Neural crest cell (in vitro differentiated cells): ENCODE measurements around the gene HBA1. TPM values are rescaled to one million over a fixed set of nuclear protein-coding genes. Genes with fewer than 3 reads are reported as not detected.
"Not testable (repeated sequence)": the region's sequence is repeated elsewhere in the genome, so short reads cannot be mapped to it uniquely, and the experiment has no call there.

Experiments used
- DNase-seq: peaks from one replicate; pipeline ENCODE4 v3.0.0; 2021; ENCODE audit warnings: low read depth, mixed read lengths, low spot score
- H3K27ac Mint-ChIP-seq: one replicate; pipeline ENCODE4 v1.8.0; 2021; ENCODE audit warnings: mild to moderate bottlenecking, mixed read lengths; ENCODE audit not compliant: unreplicated experiment
- H3K27me3 Mint-ChIP-seq: 2 replicates; pipeline ENCODE4 v1.8.0; 2021; ENCODE audit warnings: low read depth, mild to moderate bottlenecking, mixed read lengths
- H3K36me3 Mint-ChIP-seq: 2 replicates; pipeline ENCODE4 v1.8.0; 2021; ENCODE audit warnings: low read depth, mild to moderate bottlenecking, mixed read lengths
- H3K4me1 Mint-ChIP-seq: 2 replicates; pipeline ENCODE4 v1.8.0; 2021; ENCODE audit warnings: mixed read lengths
- H3K4me3 Mint-ChIP-seq: one replicate; pipeline ENCODE4 v1.8.0; 2021; ENCODE audit warnings: mild to moderate bottlenecking, mixed read lengths
- H3K9me3 Mint-ChIP-seq: 2 replicates; pipeline ENCODE4 v1.8.0; 2021; ENCODE audit warnings: mixed read lengths
- total RNA-seq: library from RNA; stranded (reverse); gene quantifications from 2 replicates; pipeline ENCODE4 v1.2.1, GENCODE V29; 2021
- TF ChIP-seq, protein P1 (sequence below): fragments of 200-600 bp; sonication (generic); conservative IDR thresholded peaks from 2 replicates; pipeline ENCODE4 v1.5.0; 2021; ENCODE audit warnings: antibody characterized with exemption, mild to moderate bottlenecking

Gene HBA1
- total RNA-seq, 1 donor from 2014 or later: not detected

GRCh38 chr16:166375-167121 is 9.9 kb upstream of the HBA1 start:
- H3K36me3 Mint-ChIP-seq: no peaks in the 10 kb centered on the region
- H3K4me3 Mint-ChIP-seq: no peak overlapping the region
- H3K4me1 Mint-ChIP-seq: no peaks in the 10 kb centered on the region
- no peaks in the 10 kb centered on the region for H3K9me3 Mint-ChIP-seq
- TF ChIP-seq, protein P1, sequence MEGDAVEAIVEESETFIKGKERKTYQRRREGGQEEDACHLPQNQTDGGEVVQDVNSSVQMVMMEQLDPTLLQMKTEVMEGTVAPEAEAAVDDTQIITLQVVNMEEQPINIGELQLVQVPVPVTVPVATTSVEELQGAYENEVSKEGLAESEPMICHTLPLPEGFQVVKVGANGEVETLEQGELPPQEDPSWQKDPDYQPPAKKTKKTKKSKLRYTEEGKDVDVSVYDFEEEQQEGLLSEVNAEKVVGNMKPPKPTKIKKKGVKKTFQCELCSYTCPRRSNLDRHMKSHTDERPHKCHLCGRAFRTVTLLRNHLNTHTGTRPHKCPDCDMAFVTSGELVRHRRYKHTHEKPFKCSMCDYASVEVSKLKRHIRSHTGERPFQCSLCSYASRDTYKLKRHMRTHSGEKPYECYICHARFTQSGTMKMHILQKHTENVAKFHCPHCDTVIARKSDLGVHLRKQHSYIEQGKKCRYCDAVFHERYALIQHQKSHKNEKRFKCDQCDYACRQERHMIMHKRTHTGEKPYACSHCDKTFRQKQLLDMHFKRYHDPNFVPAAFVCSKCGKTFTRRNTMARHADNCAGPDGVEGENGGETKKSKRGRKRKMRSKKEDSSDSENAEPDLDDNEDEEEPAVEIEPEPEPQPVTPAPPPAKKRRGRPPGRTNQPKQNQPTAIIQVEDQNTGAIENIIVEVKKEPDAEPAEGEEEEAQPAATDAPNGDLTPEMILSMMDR: no peak
- H3K27me3 Mint-ChIP-seq: peaks cover 81% of the 10 kb centered on the region
- H3K27ac Mint-ChIP-seq: no peak overlapping the region
- no peak for DNase-seq

GRCh38 chr16:167122-167690 is 9.3 kb upstream of the HBA1 start:
- H3K4me3 Mint-ChIP-seq: no peak overlapping the region
- TF ChIP-seq, protein P1: no peak
- no peak for DNase-seq
- H3K27me3 Mint-ChIP-seq: peaks cover 82% of the 10 kb centered on the region
- H3K4me1 Mint-ChIP-seq: no peaks in the 10 kb centered on the region
- no peaks in the 10 kb centered on the region for H3K9me3 Mint-ChIP-seq
- no peak overlapping the region for H3K27ac Mint-ChIP-seq
- no peaks in the 10 kb centered on the region for H3K36me3 Mint-ChIP-seq

GRCh38 chr16:168424-168823 is 8.1 kb upstream of the HBA1 start:
- no peaks in the 10 kb centered on the region for H3K36me3 Mint-ChIP-seq
- no peak for DNase-seq
- no peak overlapping the region for H3K4me3 Mint-ChIP-seq
- TF ChIP-seq, protein P1: no peak
- no peaks in the 10 kb centered on the region for H3K4me1 Mint-ChIP-seq
- H3K9me3 Mint-ChIP-seq: no peaks in the 10 kb centered on the region
- peaks cover 78% of the 10 kb centered on the region for H3K27me3 Mint-ChIP-seq
- no peak overlapping the region for H3K27ac Mint-ChIP-seq

GRCh38 chr16:169014-169413 is 7.5 kb upstream of the HBA1 start:
- Mint-ChIP-seq H3K27me3 (peaks cover 81% of the 10 kb centered on the region), H3K9me3 (no peaks in the 10 kb centered on the region), H3K4me1 (no peaks in the 10 kb centered on the region), H3K4me3 (no peak overlapping the region), H3K27ac (no peak overlapping the region), H3K36me3 (no peaks in the 10 kb centered on the region)
- no peak for DNase-seq
- TF ChIP-seq, protein P1: no peak

- not testable (repeated sequence) for H3K27ac Mint-ChIP-seq
- H3K27me3 Mint-ChIP-seq: peaks cover 89% of the 10 kb centered on the region
Measured at GRCh38 chr16:170088-170507, 6.4 kb upstream of the HBA1 start.

GRCh38 chr16:170788-171187 is 5.7 kb upstream of the HBA1 start:
- no peak for DNase-seq
- Mint-ChIP-seq H3K27me3 (peaks cover 89% of the 10 kb centered on the region), H3K27ac (no peak overlapping the region), H3K9me3 (no peaks in the 10 kb centered on the region), H3K36me3 (no peaks in the 10 kb centered on the region), H3K4me3 (no peak overlapping the region), H3K4me1 (no peaks in the 10 kb centered on the region)
- TF ChIP-seq, protein P1: no peak

More at GRCh38 chr16:170088-170507, 6.4 kb upstream of the HBA1 start:
- H3K4me3 Mint-ChIP-seq, H3K36me3 Mint-ChIP-seq, DNase-seq, H3K4me1 Mint-ChIP-seq, H3K9me3 Mint-ChIP-seq: not testable (repeated sequence)

DNA sequence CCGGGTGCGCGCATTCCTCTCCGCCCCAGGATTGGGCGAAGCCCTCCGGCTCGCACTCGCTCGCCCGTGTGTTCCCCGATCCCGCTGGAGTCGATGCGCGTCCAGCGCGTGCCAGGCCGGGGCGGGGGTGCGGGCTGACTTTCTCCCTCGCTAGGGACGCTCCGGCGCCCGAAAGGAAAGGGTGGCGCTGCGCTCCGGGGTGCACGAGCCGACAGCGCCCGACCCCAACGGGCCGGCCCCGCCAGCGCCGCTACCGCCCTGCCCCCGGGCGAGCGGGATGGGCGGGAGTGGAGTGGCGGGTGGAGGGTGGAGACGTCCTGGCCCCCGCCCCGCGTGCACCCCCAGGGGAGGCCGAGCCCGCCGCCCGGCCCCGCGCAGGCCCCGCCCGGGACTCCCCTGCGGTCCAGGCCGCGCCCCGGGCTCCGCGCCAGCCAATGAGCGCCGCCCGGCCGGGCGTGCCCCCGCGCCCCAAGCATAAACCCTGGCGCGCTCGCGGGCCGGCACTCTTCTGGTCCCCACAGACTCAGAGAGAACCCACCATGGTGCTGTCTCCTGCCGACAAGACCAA is 4.0 kb upstream of the HBA1 start, which contains the start of gene HBA2:
Gene HBA2, plus strand, starts transcription at position 503 of the 568 bp plus-strand sequence. Its CDS starts 37 bp downstream, at position 540.
- H3K4me1 Mint-ChIP-seq, DNase-seq, H3K36me3 Mint-ChIP-seq, H3K4me3 Mint-ChIP-seq, H3K27ac Mint-ChIP-seq, H3K9me3 Mint-ChIP-seq: not testable (repeated sequence)
- H3K27me3 Mint-ChIP-seq: peaks cover 84% of the 10 kb centered on the region

DNA sequence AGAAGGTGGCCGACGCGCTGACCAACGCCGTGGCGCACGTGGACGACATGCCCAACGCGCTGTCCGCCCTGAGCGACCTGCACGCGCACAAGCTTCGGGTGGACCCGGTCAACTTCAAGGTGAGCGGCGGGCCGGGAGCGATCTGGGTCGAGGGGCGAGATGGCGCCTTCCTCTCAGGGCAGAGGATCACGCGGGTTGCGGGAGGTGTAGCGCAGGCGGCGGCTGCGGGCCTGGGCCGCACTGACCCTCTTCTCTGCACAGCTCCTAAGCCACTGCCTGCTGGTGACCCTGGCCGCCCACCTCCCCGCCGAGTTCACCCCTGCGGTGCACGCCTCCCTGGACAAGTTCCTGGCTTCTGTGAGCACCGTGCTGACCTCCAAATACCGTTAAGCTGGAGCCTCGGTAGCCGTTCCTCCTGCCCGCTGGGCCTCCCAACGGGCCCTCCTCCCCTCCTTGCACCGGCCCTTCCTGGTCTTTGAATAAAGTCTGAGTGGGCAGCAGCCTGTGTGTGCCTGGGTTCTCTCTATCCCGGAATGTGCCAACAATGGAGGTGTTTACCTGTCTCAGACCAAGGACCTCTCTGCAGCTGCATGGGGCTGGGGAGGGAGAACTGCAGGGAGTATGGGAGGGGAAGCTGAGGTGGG is 3.1 kb upstream of the HBA1 start:
- H3K36me3 Mint-ChIP-seq, H3K4me1 Mint-ChIP-seq, H3K4me3 Mint-ChIP-seq, H3K9me3 Mint-ChIP-seq, H3K27ac Mint-ChIP-seq, DNase-seq: not testable (repeated sequence)
- peaks cover 84% of the 10 kb centered on the region for H3K27me3 Mint-ChIP-seq
